ENCODE data around the gene PRDX4.

PRDX4 gene

GRCh38 chrX:23666282-23666681, 1.0 kb upstream of the PRDX4 start:
- H3K9me3 ChIP-seq (replicated peaks; ENCODE audit: insufficient read depth, low read length), result no peaks in the 10 kb centered on the region
- H3K27me3 ChIP-seq (replicated peaks; ENCODE audit: insufficient read depth, low read length), result no peaks in the 10 kb centered on the region
- no peaks in the 10 kb centered on the region for H4K20me1 ChIP-seq (ENCODE audit: insufficient read depth, low read length)
- no peaks in the 10 kb centered on the region for H3K9me2 ChIP-seq (replicated peaks; ENCODE audit: insufficient read depth, low read length)
- H3K27ac ChIP-seq (ENCODE audit: low read length), result no peak overlapping the region
- no peak overlapping the region for H3K9ac ChIP-seq (ENCODE audit: low read length)
- H3K36me3 ChIP-seq (replicated peaks; ENCODE audit: insufficient read depth, low read length), result no peaks in the 10 kb centered on the region
- H2AFZ ChIP-seq (ENCODE audit: low read length), result no peak overlapping the region
- peaks cover 8% of the 10 kb centered on the region for H3K79me2 ChIP-seq (ENCODE audit: low read length)
- H3F3A ChIP-seq (ENCODE audit: insufficient read depth, low read length), result no peaks in the 10 kb centered on the region
- TF ChIP-seq CTCF (IDR thresholded peaks at IDR 0.05; ENCODE audit: low read length), result no peak
- no peak for TF ChIP-seq EZH2 (optimal IDR thresholded peaks at IDR 0.05; ENCODE audit: low read depth, low read length)
- TF ChIP-seq EZH2phosphoT487 (IDR thresholded peaks at IDR 0.05; ENCODE audit: low read length), result no peak
- no peak overlapping the region for H3K4me2 ChIP-seq (ENCODE audit: low read depth, low read length)
- H3K4me1 ChIP-seq (ENCODE audit: low read length), result peaks cover 9% of the 10 kb centered on the region
- H3K4me3 ChIP-seq (ENCODE audit: low read length), result no peak overlapping the region
- no peak for DNase-seq

- Histone ChIP-seq H3K9ac (ENCODE audit: low read length) (peak overlapping the region; percentile 90), H2AFZ (ENCODE audit: low read length) (no peak overlapping the region), H4K20me1 (ENCODE audit: insufficient read depth, low read length) (no peaks in the 10 kb centered on the region), H3F3A (ENCODE audit: insufficient read depth, low read length) (no peaks in the 10 kb centered on the region), H3K4me3 (ENCODE audit: low read length) (peak overlapping the region; percentile 62), H3K4me1 (ENCODE audit: low read length) (no peaks in the 10 kb centered on the region), H3K4me2 (ENCODE audit: low read depth, low read length) (peak overlapping the region; percentile 57), H3K36me3 (replicated peaks; ENCODE audit: insufficient read depth, low read length) (no peaks in the 10 kb centered on the region), H3K9me2 (replicated peaks; ENCODE audit: insufficient read depth, low read length) (no peaks in the 10 kb centered on the region), H3K27ac (ENCODE audit: low read length) (peak overlapping the region; percentile 89; the same call in 1 of the 2 replicates), H3K79me2 (ENCODE audit: low read length) (peaks cover 8% of the 10 kb centered on the region), H3K27me3 (replicated peaks; ENCODE audit: insufficient read depth, low read length) (no peaks in the 10 kb centered on the region), H3K9me3 (replicated peaks; ENCODE audit: insufficient read depth, low read length) (no peaks in the 10 kb centered on the region)
- TF ChIP-seq EZH2 (optimal IDR thresholded peaks at IDR 0.05; ENCODE audit: low read depth, low read length) (no peak), CTCF (IDR thresholded peaks at IDR 0.05; ENCODE audit: low read length) (no peak), EZH2phosphoT487 (IDR thresholded peaks at IDR 0.05; ENCODE audit: low read length) (no peak)
- peak; percentile 17 for DNase-seq
These were observed 1.0 kb downstream of the PRDX4 start for GRCh38 chrX:23668335-23668734.

GRCh38 chrX:23670528-23670927, 3.2 kb downstream of the PRDX4 start:
- no peak for TF ChIP-seq CTCF (IDR thresholded peaks at IDR 0.05; ENCODE audit: low read length)
- no peak for TF ChIP-seq EZH2 (optimal IDR thresholded peaks at IDR 0.05; ENCODE audit: low read depth, low read length)
- TF ChIP-seq EZH2phosphoT487 (IDR thresholded peaks at IDR 0.05; ENCODE audit: low read length), result no peak

More at GRCh38 chrX:23670528-23670927, 3.2 kb downstream of the PRDX4 start:
- H3K9ac ChIP-seq (ENCODE audit: low read length), result no peak overlapping the region
- no peaks in the 10 kb centered on the region for H3K9me2 ChIP-seq (replicated peaks; ENCODE audit: insufficient read depth, low read length)
- no peak overlapping the region for H2AFZ ChIP-seq (ENCODE audit: low read length)
- no peak overlapping the region for H3K27ac ChIP-seq (ENCODE audit: low read length)
- H3K4me2 ChIP-seq (ENCODE audit: low read depth, low read length), result no peak overlapping the region
- H3K4me3 ChIP-seq (ENCODE audit: low read length), result no peak overlapping the region
- no peaks in the 10 kb centered on the region for H4K20me1 ChIP-seq (ENCODE audit: insufficient read depth, low read length)
- peaks cover 8% of the 10 kb centered on the region for H3K79me2 ChIP-seq (ENCODE audit: low read length)
- DNase-seq, result no peak
- no peaks in the 10 kb centered on the region for H3F3A ChIP-seq (ENCODE audit: insufficient read depth, low read length)
- no peaks in the 10 kb centered on the region for H3K36me3 ChIP-seq (replicated peaks; ENCODE audit: insufficient read depth, low read length)
- H3K4me1 ChIP-seq (ENCODE audit: low read length), result no peaks in the 10 kb centered on the region
- no peaks in the 10 kb centered on the region for H3K27me3 ChIP-seq (replicated peaks; ENCODE audit: insufficient read depth, low read length)
- no peaks in the 10 kb centered on the region for H3K9me3 ChIP-seq (replicated peaks; ENCODE audit: insufficient read depth, low read length)
